ENCODE results near the gene CLN5.

Gene CLN5

GRCh38 chr13:76971215-76971614 is 20.7 kb upstream of the CLN5 start:
- no peak overlapping the region for H2AFZ ChIP-seq (ENCODE audit: low read depth, low read length, severe bottlenecking)
- no peak for TF ChIP-seq EZH2phosphoT487 (conservative IDR thresholded peaks at IDR 0.05; ENCODE audit: low read length)
- TF ChIP-seq CTCF (IDR thresholded peaks at IDR 0.05; ENCODE audit: insufficient read depth, low read length, poor library complexity, severe bottlenecking): no peak
- no peaks in the 10 kb centered on the region for H3K79me2 ChIP-seq (ENCODE audit: insufficient read depth, low read length)
- no peaks in the 10 kb centered on the region for H3K9me3 ChIP-seq (ENCODE audit: insufficient read depth, low read length)
- no peak overlapping the region for H3K9ac ChIP-seq (ENCODE audit: low read length)
- H4K20me1 ChIP-seq (ENCODE audit: low read depth, low read length): no peaks in the 10 kb centered on the region
- no peak overlapping the region for H3K4me2 ChIP-seq (ENCODE audit: low read depth, low read length, poor library complexity, severe bottlenecking)
- no peaks in the 10 kb centered on the region for H3K36me3 ChIP-seq (ENCODE audit: low read length)
- no peak overlapping the region for H3K27ac ChIP-seq (ENCODE audit: low read depth, low read length)
- H3K4me3 ChIP-seq (ENCODE audit: insufficient read depth, low read length, poor library complexity, severe bottlenecking): no peak overlapping the region
- no peaks in the 10 kb centered on the region for H3F3A ChIP-seq (ENCODE audit: insufficient read depth)
- H3K9me2 ChIP-seq (replicated peaks; ENCODE audit: insufficient read depth, low read length): no peaks in the 10 kb centered on the region
- no peaks in the 10 kb centered on the region for H3K27me3 ChIP-seq (ENCODE audit: low read length)

- H3K79me2 ChIP-seq (ENCODE audit: insufficient read depth, low read length): no peaks in the 10 kb centered on the region
- no peaks in the 10 kb centered on the region for H3K36me3 ChIP-seq (ENCODE audit: low read length)
- H2AFZ ChIP-seq (ENCODE audit: low read depth, low read length, severe bottlenecking): no peak overlapping the region
- no peak overlapping the region for H3K27ac ChIP-seq (ENCODE audit: low read depth, low read length)
- TF ChIP-seq EZH2phosphoT487 (conservative IDR thresholded peaks at IDR 0.05; ENCODE audit: low read length) (no peak), CTCF (IDR thresholded peaks at IDR 0.05; ENCODE audit: insufficient read depth, low read length, poor library complexity, severe bottlenecking) (no peak)
- H3K4me2 ChIP-seq (ENCODE audit: low read depth, low read length, poor library complexity, severe bottlenecking): no peak overlapping the region
- H3K9me3 ChIP-seq (ENCODE audit: insufficient read depth, low read length): no peaks in the 10 kb centered on the region
- no peak overlapping the region for H3K4me3 ChIP-seq (ENCODE audit: insufficient read depth, low read length, poor library complexity, severe bottlenecking)
- no peaks in the 10 kb centered on the region for H4K20me1 ChIP-seq (ENCODE audit: low read depth, low read length)
- H3K9ac ChIP-seq (ENCODE audit: low read length): no peak overlapping the region
- H3K9me2 ChIP-seq (replicated peaks; ENCODE audit: insufficient read depth, low read length): no peaks in the 10 kb centered on the region
- H3F3A ChIP-seq (ENCODE audit: insufficient read depth): no peaks in the 10 kb centered on the region
- no peaks in the 10 kb centered on the region for H3K27me3 ChIP-seq (ENCODE audit: low read length)
These were observed 19.7 kb upstream of the CLN5 start for GRCh38 chr13:76971851-76972829.

- Histone ChIP-seq H3K27ac (ENCODE audit: low read depth, low read length) (no peak overlapping the region), H3K79me2 (ENCODE audit: insufficient read depth, low read length) (no peaks in the 10 kb centered on the region), H3K9me3 (ENCODE audit: insufficient read depth, low read length) (no peaks in the 10 kb centered on the region), H3K36me3 (ENCODE audit: low read length) (no peaks in the 10 kb centered on the region), H3K4me2 (ENCODE audit: low read depth, low read length, poor library complexity, severe bottlenecking) (no peak overlapping the region), H3F3A (ENCODE audit: insufficient read depth) (no peaks in the 10 kb centered on the region), H4K20me1 (ENCODE audit: low read depth, low read length) (no peaks in the 10 kb centered on the region), H3K9ac (ENCODE audit: low read length) (no peak overlapping the region), H2AFZ (ENCODE audit: low read depth, low read length, severe bottlenecking) (no peak overlapping the region), H3K9me2 (replicated peaks; ENCODE audit: insufficient read depth, low read length) (no peaks in the 10 kb centered on the region), H3K27me3 (ENCODE audit: low read length) (no peaks in the 10 kb centered on the region), H3K4me3 (ENCODE audit: insufficient read depth, low read length, poor library complexity, severe bottlenecking) (no peak overlapping the region)
- no peak for TF ChIP-seq EZH2phosphoT487 (conservative IDR thresholded peaks at IDR 0.05; ENCODE audit: low read length)
- no peak for TF ChIP-seq CTCF (IDR thresholded peaks at IDR 0.05; ENCODE audit: insufficient read depth, low read length, poor library complexity, severe bottlenecking)
These were observed 17.8 kb upstream of the CLN5 start for GRCh38 chr13:76973920-76974617.

Measured in SU-DHL-6 (cell line).